Measurements from ENCODE around the gene VPS11.

DNA sequence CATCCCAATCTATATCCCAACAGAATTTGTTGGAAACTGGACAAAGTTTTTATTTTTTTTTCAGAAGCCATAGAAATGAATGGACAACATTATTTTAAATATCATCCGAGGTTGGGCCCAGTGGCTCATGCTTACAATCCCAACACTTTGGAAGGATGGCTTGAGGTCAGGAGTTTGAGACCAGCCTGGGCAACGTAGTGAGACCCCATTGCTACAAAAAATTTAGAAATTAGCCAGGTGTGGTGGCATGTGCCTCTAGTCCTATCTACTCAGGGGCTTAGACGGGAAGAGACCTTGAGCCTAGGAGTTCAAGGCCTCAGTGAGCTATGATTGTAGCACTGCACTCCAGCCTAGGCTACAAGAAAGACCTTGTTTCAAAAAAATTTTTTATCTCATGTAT lies 32.8 kb upstream of the VPS11 start:
- TF ChIP-seq, protein P1, sequence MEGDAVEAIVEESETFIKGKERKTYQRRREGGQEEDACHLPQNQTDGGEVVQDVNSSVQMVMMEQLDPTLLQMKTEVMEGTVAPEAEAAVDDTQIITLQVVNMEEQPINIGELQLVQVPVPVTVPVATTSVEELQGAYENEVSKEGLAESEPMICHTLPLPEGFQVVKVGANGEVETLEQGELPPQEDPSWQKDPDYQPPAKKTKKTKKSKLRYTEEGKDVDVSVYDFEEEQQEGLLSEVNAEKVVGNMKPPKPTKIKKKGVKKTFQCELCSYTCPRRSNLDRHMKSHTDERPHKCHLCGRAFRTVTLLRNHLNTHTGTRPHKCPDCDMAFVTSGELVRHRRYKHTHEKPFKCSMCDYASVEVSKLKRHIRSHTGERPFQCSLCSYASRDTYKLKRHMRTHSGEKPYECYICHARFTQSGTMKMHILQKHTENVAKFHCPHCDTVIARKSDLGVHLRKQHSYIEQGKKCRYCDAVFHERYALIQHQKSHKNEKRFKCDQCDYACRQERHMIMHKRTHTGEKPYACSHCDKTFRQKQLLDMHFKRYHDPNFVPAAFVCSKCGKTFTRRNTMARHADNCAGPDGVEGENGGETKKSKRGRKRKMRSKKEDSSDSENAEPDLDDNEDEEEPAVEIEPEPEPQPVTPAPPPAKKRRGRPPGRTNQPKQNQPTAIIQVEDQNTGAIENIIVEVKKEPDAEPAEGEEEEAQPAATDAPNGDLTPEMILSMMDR (conservative IDR thresholded peaks at IDR 0.05; ENCODE audit: low read depth in 2 of 2), result no peak
- TF ChIP-seq, protein P2, sequence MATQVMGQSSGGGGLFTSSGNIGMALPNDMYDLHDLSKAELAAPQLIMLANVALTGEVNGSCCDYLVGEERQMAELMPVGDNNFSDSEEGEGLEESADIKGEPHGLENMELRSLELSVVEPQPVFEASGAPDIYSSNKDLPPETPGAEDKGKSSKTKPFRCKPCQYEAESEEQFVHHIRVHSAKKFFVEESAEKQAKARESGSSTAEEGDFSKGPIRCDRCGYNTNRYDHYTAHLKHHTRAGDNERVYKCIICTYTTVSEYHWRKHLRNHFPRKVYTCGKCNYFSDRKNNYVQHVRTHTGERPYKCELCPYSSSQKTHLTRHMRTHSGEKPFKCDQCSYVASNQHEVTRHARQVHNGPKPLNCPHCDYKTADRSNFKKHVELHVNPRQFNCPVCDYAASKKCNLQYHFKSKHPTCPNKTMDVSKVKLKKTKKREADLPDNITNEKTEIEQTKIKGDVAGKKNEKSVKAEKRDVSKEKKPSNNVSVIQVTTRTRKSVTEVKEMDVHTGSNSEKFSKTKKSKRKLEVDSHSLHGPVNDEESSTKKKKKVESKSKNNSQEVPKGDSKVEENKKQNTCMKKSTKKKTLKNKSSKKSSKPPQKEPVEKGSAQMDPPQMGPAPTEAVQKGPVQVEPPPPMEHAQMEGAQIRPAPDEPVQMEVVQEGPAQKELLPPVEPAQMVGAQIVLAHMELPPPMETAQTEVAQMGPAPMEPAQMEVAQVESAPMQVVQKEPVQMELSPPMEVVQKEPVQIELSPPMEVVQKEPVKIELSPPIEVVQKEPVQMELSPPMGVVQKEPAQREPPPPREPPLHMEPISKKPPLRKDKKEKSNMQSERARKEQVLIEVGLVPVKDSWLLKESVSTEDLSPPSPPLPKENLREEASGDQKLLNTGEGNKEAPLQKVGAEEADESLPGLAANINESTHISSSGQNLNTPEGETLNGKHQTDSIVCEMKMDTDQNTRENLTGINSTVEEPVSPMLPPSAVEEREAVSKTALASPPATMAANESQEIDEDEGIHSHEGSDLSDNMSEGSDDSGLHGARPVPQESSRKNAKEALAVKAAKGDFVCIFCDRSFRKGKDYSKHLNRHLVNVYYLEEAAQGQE (IDR thresholded peaks at IDR 0.05; ENCODE audit: unreplicated experiment), result no peak
- TF ChIP-seq EZH2 (IDR thresholded peaks at IDR 0.05; ENCODE audit: low read depth, unreplicated experiment) (no peak), EZH2phosphoT487 (IDR thresholded peaks at IDR 0.05; ENCODE audit: unreplicated experiment) (no peak), POLR2AphosphoS5 (IDR thresholded peaks at IDR 0.05; ENCODE audit: low read depth) (no peak), CREB1 (CRISPR knock-in tag; IDR thresholded peaks at IDR 0.05; ENCODE audit: low read depth) (no peak), JUNB (IDR thresholded peaks at IDR 0.05; ENCODE audit: unreplicated experiment) (no peak), STAT1 (IDR thresholded peaks at IDR 0.05; ENCODE audit: unreplicated experiment) (no peak)

Measured in GM23338 (cell line).